GM20431 (cell line): ENCODE measurements around the gene GRM3.

Source experiments
- in situ Hi-C: fragments of 300-500 bp; cut with MseI, MboI; formaldehyde crosslinking; loops from one replicate; pipeline ENCODE4 v1.15.0; 2020; ENCODE audit warnings: low sequenced_read_pairs; ENCODE audit not compliant: unreplicated experiment

The GRM3 gene

DNA sequence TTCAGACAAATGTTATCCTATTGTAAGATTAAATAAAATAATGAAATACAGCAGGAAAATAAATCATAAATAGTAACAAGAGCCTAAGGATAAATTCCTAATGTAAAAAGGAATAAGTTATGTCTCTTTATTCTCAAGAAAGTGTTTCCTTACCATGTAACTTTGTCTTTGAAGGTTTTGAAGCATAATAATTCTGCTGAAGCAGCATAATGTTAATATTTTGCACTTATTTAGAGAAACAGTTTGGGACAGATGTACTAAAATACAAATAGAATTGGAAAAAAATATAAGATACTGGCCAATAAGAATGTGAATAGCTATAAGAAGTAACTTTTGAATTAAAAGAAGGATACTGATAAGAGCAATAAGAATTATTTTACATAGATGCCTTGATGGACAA is 45.7 kb downstream of the GRM3 start:
- in situ Hi-C loops, result no loop called here

- in situ Hi-C loops, result no loop called here
Measured at GRCh38 chr7:86692755-86693154, 49.0 kb downstream of the GRM3 start.

DNA sequence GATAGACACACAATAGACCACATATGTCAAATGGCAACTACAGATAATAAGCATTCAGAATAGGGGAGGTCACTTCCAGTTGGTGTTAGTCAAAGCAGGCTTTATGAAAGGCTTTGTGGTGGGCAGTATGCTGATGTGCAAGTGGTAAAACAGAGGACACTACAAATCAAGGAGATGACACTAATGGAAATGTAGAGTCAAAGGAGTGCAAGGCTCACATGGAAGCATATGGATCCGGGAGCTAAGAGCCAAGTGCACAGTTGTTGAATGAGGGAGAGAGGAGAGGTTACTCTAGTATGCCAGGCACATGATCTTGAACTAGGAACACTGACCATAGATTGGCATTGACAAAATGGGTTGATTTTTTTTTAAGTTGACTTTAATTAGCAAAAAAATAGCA is 62.7 kb downstream of the GRM3 start:
- in situ Hi-C loops, result no loop called here

- in situ Hi-C loops, result no loop called here
Measured at GRCh38 chr7:86708031-86708680, 64.4 kb downstream of the GRM3 start.

GRCh38 chr7:86720306-86720705 is 76.6 kb downstream of the GRM3 start:
- in situ Hi-C loops, result no loop called here

DNA sequence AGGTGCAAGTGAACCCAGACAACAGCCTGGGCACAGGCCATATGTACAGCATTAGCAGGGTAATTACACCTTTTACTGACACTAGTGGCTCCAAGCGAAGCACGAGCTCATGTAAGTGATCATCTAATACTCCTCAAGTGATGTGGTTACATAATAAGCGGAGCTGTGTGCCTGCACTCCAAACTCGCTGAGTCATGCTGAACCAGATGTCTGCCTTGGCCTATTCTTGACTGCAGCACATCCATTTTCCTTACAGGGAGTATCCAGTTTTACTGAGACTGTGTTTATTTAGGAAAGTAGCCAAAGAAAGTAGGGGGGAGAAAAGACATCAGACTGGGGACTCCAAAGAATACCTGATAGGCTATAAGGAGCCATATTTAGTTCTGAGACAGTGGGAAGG is 90.1 kb downstream of the GRM3 start:
- in situ Hi-C loops, result no loop called here

DNA sequence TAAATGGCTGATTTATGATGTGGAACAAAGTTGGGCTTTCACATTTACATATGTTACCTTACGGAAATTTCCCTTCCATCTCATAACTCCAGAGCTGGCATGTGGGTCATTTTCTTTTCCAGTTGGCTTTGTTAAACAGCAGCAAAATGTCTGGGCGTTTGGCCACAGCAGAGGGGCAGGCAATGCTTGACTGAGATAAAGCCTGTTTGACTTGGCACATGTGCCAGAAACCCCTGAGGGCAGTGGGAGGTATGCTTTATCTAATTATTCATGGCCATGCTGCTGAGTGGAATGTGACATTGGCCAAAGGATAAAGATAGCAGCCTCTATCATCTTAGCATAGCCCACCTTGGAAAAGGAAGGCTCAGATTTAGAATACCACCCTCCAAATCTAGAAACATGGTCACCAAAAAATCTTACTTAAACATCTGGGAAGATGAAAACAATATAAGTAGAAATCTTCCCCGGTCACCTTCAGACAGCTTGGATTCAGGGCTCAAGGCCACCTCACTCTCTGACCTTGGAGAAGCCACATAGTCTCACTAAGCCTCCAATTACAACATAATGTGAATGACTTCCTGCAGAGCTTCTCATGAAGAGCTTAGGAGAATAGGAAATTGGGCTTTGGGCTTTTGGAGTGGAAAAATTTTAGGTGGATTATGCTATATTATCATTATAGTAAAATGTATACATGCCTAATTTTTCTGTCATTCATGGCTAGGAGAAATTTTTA is 101.5 kb downstream of the GRM3 start:
- in situ Hi-C loops, result no loop called here

- in situ Hi-C loops, result no loop called here
Measured at GRCh38 chr7:86747698-86748097, 104.0 kb downstream of the GRM3 start.

DNA sequence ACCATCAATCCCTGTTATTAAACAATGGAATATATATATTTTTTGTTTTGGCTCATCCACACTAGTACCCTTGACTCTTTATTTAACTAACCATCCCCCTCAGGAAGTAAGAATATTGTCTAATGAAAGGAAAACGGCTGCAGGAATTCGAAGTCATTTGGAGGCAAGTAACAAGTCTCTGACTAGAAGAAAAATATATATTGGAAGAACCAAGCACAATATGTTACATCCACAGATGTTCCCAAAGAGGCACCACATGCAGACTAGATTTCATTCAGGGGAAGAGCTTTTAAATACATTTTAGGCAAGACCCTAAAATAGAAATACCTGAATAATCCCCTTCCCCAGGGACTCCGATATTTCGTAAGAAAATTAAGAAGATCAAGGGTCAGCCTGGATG is 104.5 kb downstream of the GRM3 start:
- in situ Hi-C loops, result no loop called here

DNA sequence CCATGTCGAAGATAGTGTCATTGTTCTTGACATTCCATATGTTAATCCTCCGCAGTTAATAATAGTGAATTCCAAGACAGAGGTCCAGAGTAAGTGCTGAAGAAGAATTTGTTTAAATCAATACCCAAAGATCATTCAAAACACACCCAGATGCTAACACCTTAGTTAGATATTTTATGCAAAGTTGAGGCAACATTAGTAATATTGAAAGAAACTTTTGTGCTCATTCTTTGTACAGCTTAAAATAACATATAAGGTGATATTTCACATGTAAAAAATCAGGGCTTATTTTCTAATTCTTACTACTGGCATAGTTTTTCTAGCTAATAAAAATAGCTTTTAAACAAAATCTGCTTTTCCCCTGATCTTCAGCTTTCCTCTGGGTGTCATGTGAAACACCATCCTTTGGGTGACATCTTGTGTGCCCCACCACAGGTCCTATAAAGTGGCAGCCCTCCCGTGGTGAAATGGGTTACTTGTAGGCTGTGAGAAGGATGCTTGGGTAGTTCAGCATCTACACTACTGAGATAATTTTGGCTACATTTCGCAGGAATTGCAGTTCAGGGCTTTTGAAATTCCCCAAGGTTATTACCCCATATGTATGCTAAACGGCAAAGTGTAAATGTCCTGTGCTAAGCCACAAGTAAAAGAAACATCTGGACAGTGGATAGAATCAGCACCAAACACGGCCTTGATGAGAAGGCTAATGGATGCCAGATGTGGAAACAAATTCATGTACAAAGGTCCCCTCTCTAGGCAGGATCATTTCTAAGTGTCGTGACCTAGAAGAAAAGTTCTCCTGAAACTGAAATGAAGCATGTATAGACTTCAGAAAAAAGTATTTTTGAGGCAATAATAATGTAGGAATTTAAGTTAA is 105.4 kb downstream of the GRM3 start:
- in situ Hi-C loops, result no loop called here

- in situ Hi-C loops, result no loop called here
Measured at GRCh38 chr7:86749741-86750665, 106.3 kb downstream of the GRM3 start.

DNA sequence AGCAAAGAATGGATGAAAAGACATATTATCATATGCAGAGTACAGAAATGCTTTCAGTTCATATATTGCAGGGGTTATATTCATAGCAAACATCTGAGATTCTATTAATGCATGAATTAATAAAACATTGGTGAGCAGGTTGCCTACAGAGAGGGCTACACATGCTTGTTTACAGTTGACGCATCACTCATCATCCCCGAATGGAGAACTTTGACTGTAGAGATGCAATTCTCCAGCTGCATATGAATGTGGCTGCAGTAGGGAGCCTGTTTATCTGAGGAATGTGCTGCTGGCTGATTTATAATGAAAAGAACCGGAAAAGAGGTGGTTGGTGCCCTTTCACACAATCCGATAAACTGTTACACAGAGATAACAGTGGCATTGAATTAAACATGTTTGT is 116.5 kb downstream of the GRM3 start:
- in situ Hi-C loops, result no loop called here

DNA sequence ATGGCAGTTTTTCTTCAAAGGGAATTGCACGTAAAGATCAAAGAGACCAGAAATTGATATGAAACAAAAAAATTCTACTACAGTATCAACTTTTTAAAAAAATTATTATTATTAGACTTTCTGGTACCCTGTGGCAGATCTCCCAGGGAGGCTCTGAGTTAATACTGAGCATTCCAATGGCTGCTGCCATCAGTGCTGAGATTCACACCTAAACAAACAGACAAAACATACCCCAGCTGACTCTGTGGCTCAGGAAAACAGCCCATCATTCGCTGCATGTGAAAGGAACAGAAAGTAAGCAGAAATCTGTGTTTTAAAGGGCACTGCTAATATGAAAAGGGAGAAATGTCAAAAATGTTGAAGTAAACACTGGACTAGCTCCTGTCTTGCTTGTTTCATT is 118.4 kb downstream of the GRM3 start:
- in situ Hi-C loops, result no loop called here

DNA sequence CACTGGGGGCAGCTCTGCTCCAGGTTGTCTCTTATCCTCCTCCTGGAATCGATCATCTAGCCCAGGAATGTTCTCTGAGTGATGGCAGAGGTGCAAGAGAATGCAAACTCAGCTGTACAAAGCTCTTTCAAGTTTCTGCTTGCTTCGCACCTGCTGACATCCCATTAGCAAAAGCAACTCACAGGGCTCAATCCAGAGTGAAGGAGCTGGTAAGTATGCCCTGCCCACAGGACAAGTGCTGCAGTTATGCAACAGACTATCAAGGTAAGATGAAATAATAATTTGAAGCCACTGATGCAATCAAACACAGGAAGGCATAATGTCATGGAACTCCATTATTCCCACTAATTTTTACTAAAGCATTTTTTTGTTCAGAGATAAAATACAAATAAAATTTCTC is 122.2 kb downstream of the GRM3 start:
- in situ Hi-C loops, result no loop called here

DNA sequence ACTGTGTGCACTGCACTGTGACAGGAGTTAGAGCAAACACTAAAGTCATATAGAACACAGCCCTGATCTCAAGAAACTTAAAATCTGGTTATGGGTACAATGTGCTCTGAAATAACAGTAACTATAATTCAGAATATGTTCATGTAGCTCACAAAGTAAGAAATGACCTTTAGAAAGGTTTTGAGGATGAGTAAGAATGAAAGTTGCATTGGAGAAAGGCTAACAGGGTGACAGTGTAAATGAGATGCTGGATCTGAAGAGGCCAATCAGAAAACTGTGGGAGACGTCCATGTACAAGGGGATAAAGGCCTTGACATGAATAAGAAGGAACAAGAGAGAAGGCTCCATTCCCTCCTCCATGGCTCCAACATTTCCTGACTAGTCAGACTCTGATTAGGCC is 124.7 kb downstream of the GRM3 start:
- in situ Hi-C loops, result no loop called here

DNA sequence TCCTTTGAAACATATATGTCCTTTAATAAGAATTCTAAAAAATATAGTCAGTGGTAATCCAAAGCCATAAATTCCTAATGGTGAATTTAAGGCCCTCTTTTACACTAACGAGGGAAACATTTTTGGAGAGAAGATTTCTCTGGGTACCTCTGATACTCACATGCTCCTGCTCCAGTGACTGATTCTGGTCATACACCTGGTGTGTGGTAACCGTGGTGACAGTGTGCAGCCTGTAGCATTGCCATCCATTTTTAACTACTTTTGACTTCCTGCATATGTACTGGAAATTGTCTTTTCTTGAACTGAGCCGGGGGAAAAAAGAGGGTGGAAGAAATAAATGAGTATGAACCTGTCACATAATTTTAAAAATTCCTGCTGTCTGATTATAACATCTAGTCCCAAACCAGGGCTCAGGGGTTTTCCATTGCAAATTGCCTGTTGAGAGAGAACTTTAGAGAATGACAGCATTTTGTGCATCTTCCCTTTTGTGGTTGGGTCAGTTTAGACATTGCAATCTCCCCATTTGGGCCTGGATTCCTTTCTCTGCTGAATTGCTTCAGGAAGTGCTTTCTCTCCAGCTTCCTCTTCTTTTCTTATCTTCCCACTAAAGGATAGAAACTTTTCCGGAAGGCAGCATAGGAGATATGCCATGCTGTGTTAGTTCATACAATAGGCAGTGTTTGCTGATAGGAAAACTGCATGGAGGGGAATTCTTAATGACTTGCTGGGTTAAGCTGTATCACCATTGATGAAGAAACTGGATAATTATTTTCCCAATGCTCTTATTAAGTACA is 125.5 kb downstream of the GRM3 start:
- in situ Hi-C loops, result no loop called here

DNA sequence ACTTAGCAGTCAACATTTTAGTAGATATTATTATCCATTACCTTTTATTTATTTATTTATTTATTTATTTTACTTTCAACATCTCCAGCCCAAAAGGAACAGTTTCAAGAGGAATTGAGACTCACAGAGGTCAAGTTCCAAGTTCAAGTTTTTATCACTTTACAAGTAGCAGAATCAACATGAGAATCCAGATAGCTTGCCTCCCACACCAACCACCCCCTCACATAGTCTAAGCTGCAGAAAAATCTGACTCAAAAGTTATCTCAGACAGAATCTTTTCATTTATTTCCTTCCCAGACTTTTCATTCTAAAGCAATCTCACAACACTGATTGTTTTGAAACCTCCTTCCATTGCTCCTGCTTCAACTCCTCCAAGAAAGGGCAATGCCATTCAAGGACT is 129.6 kb downstream of the GRM3 start:
- in situ Hi-C loops, result no loop called here

DNA sequence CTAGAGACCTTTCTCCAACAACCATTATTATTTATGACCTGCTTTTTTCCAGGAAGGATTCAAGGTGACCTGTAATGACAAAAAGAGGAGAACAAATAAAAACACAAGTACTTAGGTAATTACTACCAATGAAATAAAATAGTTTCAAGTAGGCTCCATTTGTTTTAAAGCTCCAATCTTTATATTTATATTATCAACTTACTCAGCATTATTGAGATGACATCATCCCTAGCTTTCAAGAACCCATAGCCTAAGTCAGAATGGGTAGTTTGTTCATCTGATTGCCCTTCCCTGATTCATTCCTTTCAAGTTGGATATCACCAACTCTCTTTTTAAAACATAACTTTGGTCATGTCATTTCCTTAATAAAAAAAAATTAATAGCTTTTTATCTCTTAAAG is 131.5 kb downstream of the GRM3 start:
- in situ Hi-C loops, result no loop called here

- in situ Hi-C loops, result no loop called here
Measured at GRCh38 chr7:86776136-86776535, 132.4 kb downstream of the GRM3 start.
